Esophagus (tissue), 2 donors: ENCODE results near the gene CPAMD8. TPM values are rescaled to one million over a fixed set of nuclear protein-coding genes. Genes with fewer than 3 reads are reported as not detected.
"Not testable (repeated sequence)": the region's sequence is repeated elsewhere in the genome, so short reads cannot be mapped to it uniquely, and the experiment has no call there.

Experiments
- H3K27ac ChIP-seq, 2 donors: one replicate each; pipeline ENCODE4 v1.5.1; 2013; ENCODE audit warnings: low read depth in 2 of 2, mild to moderate bottlenecking in 2 of 2, inconsistent platforms in 1 of 2, low read length in 1 of 2, moderate library complexity in 1 of 2
- H3K27me3 ChIP-seq, 2 donors: one replicate each; pipeline ENCODE4 v1.6.1; 2013; ENCODE audit warnings: low read length in 2 of 2, control low read depth in 1 of 2, mild to moderate bottlenecking in 1 of 2; ENCODE audit not compliant: insufficient read depth in 2 of 2, control insufficient read depth in 1 of 2
- H3K36me3 ChIP-seq, 2 donors: one replicate each; pipeline ENCODE4 v1.6.1; 2013; ENCODE audit warnings: low read length in 1 of 2; ENCODE audit not compliant: control insufficient read depth in 2 of 2, insufficient read depth in 2 of 2
- H3K4me1 ChIP-seq, 2 donors: one replicate each; pipeline ENCODE4 v1.6.1; 2013; ENCODE audit warnings: low read length in 1 of 2; ENCODE audit not compliant: control insufficient read depth in 2 of 2, insufficient read depth in 2 of 2
- H3K4me3 ChIP-seq, 2 donors: one replicate each; pipeline ENCODE4 v1.5.1; 2013; ENCODE audit warnings: low read length in 2 of 2, mild to moderate bottlenecking in 2 of 2, low read depth in 1 of 2, moderate library complexity in 1 of 2
- H3K9me3 ChIP-seq, 2 donors: one replicate each; pipeline ENCODE4 v1.6.1; 2013; ENCODE audit warnings: mild to moderate bottlenecking in 2 of 2, low read depth in 1 of 2, low read length in 1 of 2, moderate library complexity in 1 of 2; ENCODE audit not compliant: control insufficient read depth in 2 of 2, insufficient read depth in 1 of 2
- WGBS, 2 donors: extraction: QIAGEN DNeasy Blood & Tissue Kit; methylation state at CpG; one replicate each; pipeline ENCODE4 v1.1.7; 2013; 5-methylcytosine and 5-hydroxymethylcytosine counted together
- polyA plus RNA-seq, 2 donors: library from polyadenylated mRNA; stranded (reverse); fragments of 200-250 nt; gene quantifications; one replicate each; pipeline ENCODE4 v1.2.3, GENCODE V29; 2013
- donor health status: healthy with polysubstance abuse.
- donor health status: Bipolar disorder and iron deficiency.

Gene CPAMD8
- polyA plus RNA-seq, 2 donors, result 1.0 to 1.9 TPM

DNA sequence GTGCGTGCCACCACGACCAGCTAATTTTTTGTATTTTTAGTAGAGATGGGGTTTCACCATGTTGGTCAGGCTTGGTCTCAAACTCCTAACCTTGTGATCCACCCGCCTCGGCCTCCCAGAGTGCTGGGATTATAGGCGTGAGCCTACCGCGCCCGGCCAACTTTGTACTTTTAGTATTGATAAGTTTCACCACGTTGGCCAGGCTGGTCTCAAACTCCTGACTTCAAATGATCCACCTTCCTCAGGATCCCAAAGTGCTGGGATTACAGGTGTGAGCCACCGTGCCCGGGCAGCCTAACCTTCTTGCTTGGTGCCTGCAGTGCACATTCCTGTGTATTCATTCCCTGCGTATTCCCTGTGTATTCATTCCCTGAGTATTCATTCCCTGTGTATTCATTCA lies 88.8 kb downstream of the CPAMD8 start:
- WGBS, 2 donors, result 90 to 93% methylated on average over 12 of the region's 12 CpGs
- not testable (repeated sequence) for H3K9me3 ChIP-seq, H3K4me3 ChIP-seq

DNA sequence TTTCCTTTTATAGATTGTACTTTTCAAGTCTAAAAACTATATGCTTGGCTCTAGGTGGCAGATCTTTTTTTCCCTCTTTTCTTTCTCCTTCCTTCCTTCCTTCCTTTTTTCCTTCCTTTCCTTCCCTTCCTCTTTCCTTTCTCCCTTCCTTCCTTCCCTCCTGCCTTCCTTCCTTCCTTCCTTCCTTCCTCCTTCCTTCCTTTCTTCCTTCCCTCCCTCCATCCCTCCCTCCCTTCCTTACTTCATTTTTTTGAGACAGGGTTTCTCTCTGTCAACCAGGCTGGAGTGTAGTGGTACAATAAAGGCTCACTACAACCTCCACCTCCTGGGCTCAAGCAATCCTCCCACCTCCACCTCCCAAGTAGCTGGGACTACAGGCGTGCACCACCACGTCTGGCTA lies 89.7 kb downstream of the CPAMD8 start:
- Histone ChIP-seq H3K27ac (no peak overlapping the region), H3K4me1 (no peaks in the 10 kb centered on the region), H3K36me3 (no peaks in the 10 kb centered on the region), H3K27me3 (no peaks in the 10 kb centered on the region), H3K4me3 (no peak overlapping the region), H3K9me3 (no peaks in the 10 kb centered on the region)
- 64 to 85% methylated on average over 2 of the region's 2 CpGs for WGBS, 2 donors

More for the DNA sequence above, 88.8 kb downstream of the CPAMD8 start:
- not testable (repeated sequence) for H3K4me1 ChIP-seq, H3K36me3 ChIP-seq, H3K27me3 ChIP-seq, H3K27ac ChIP-seq

- H3K27ac ChIP-seq, result no peak overlapping the region
- H3K9me3 ChIP-seq, result peaks cover 0 to 3% of the 10 kb centered on the region in 2 donors
- no peaks in the 10 kb centered on the region for H3K27me3 ChIP-seq
- H3K4me1 ChIP-seq, result no peaks in the 10 kb centered on the region
- no peak overlapping the region for H3K4me3 ChIP-seq
- WGBS, 2 donors, result 89 to 98% methylated on average over 1 of the region's 1 CpG
- no peaks in the 10 kb centered on the region for H3K36me3 ChIP-seq
Observed at GRCh38 chr19:16934489-16934888, 92.1 kb downstream of the CPAMD8 start.

DNA sequence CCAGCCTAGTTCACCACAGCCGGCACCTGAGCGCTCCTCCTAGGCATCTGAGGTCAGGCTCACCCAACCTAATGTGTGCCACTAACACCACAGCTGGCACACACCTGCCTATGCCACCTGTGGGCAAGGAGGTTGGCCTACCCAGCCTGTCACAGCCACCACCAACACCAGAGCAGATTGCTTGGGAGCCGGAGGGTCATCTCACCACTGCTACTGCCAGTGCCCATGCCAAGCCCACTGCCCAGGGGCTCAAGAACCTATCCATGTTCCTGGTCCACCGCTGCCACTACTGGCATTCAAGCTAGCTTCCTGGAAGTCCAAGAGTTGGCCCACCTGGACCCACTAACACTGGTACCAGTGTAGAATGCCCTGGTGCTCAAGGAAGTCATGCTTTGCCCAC lies 95.3 kb downstream of the CPAMD8 start:
- 95 to 96% methylated on average over 4 of the region's 4 CpGs for WGBS, 2 donors
- Histone ChIP-seq H3K9me3 (peaks cover 2 to 10% of the 10 kb centered on the region in 2 donors), H3K4me3 (no peak overlapping the region), H3K27ac (no peak overlapping the region), H3K4me1 (no peaks in the 10 kb centered on the region), H3K27me3 (no peaks in the 10 kb centered on the region), H3K36me3 (no peaks in the 10 kb centered on the region)

- no peak overlapping the region for H3K27ac ChIP-seq
- no peaks in the 10 kb centered on the region for H3K27me3 ChIP-seq
- no peaks in the 10 kb centered on the region for H3K36me3 ChIP-seq
- no peaks in the 10 kb centered on the region for H3K4me1 ChIP-seq
- H3K9me3 ChIP-seq, result peaks cover 2 to 10% of the 10 kb centered on the region in 2 donors
- 67 to 77% methylated on average over 5 of the region's 5 CpGs for WGBS, 2 donors
- H3K4me3 ChIP-seq, result no peak overlapping the region
Observed at GRCh38 chr19:16930753-16931152, 95.9 kb downstream of the CPAMD8 start.

GRCh38 chr19:16928916-16929315 lies 97.7 kb downstream of the CPAMD8 start:
- H3K9me3 ChIP-seq, result peaks cover 2 to 14% of the 10 kb centered on the region in 2 donors
- no peaks in the 10 kb centered on the region for H3K27me3 ChIP-seq
- no peak overlapping the region for H3K27ac ChIP-seq
- 90 to 95% methylated on average over 10 of the region's 10 CpGs for WGBS, 2 donors
- H3K36me3 ChIP-seq, result no peaks in the 10 kb centered on the region
- no peaks in the 10 kb centered on the region for H3K4me1 ChIP-seq
- no peak overlapping the region for H3K4me3 ChIP-seq

GRCh38 chr19:16928351-16928750 lies 98.3 kb downstream of the CPAMD8 start:
- WGBS, 2 donors, result 96 to 98% methylated on average over 2 of the region's 2 CpGs
- Histone ChIP-seq H3K27ac (no peak overlapping the region), H3K36me3 (no peaks in the 10 kb centered on the region), H3K27me3 (no peaks in the 10 kb centered on the region), H3K9me3 (peaks cover 2 to 14% of the 10 kb centered on the region in 2 donors), H3K4me1 (no peaks in the 10 kb centered on the region), H3K4me3 (no peak overlapping the region)

DNA sequence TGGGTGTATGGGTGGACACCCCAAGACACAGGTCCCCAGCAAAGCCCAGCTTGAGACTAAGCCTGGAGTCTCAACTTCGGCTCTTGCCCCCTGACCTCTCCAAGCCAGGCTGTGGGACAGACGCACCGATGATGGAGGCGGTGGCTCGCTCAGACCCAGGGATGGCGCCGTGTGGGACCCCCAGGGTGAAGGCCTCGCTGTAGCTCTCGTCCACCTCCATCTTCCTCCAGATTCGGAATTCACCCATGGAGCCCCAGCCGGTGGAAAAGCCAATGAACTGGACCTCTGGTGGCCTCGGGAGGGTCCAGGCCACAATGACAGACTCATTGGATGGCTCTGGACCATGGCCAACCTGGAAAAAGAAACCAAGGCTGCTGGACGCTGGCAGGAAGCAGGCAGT lies 98.7 kb downstream of the CPAMD8 start:
- Histone ChIP-seq H3K27me3 (no peaks in the 10 kb centered on the region), H3K27ac (no peak overlapping the region), H3K9me3 (peaks cover 2 to 14% of the 10 kb centered on the region in 2 donors), H3K4me3 (no peak overlapping the region), H3K4me1 (no peaks in the 10 kb centered on the region), H3K36me3 (no peaks in the 10 kb centered on the region)
- 91 to 93% methylated on average over 13 of the region's 13 CpGs for WGBS, 2 donors

GRCh38 chr19:16922949-16923348 lies 103.7 kb downstream of the CPAMD8 start:
- peaks cover 0 to 10% of the 10 kb centered on the region in 2 donors for H3K9me3 ChIP-seq
- H3K27ac ChIP-seq, result no peak overlapping the region
- 92 to 94% methylated on average over 13 of the region's 13 CpGs for WGBS, 2 donors
- H3K36me3 ChIP-seq, result no peaks in the 10 kb centered on the region
- H3K27me3 ChIP-seq, result no peaks in the 10 kb centered on the region
- peaks cover 0 to 4% of the 10 kb centered on the region in 2 donors for H3K4me1 ChIP-seq
- no peak overlapping the region for H3K4me3 ChIP-seq

DNA sequence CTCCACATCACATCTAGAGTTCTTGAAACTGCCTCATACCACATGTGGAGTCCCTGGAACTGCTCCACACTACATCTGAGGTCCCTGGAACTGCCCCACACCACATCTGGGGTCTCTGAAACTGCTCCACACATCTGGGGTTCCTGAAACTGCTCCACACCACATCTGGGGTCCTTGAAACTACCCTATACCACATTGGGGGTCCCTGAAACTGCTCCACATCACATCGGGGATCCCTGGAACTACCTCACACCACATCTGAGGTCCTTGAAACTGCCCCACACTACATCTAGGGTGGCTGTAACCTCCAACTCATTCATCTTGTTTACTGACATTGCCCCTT lies 104.0 kb downstream of the CPAMD8 start:
- H3K4me3 ChIP-seq, result no peak overlapping the region
- H3K9me3 ChIP-seq, result peaks cover 0 to 7% of the 10 kb centered on the region in 2 donors
- peaks cover 0 to 4% of the 10 kb centered on the region in 2 donors for H3K4me1 ChIP-seq
- H3K27ac ChIP-seq, result no peak overlapping the region
- 61 to 62% methylated on average over 1 of the region's 1 CpG for WGBS, 2 donors
- no peaks in the 10 kb centered on the region for H3K36me3 ChIP-seq
- no peaks in the 10 kb centered on the region for H3K27me3 ChIP-seq
